ENCODE measurements around the gene SKAP1.

SKAP1 gene

DNA sequence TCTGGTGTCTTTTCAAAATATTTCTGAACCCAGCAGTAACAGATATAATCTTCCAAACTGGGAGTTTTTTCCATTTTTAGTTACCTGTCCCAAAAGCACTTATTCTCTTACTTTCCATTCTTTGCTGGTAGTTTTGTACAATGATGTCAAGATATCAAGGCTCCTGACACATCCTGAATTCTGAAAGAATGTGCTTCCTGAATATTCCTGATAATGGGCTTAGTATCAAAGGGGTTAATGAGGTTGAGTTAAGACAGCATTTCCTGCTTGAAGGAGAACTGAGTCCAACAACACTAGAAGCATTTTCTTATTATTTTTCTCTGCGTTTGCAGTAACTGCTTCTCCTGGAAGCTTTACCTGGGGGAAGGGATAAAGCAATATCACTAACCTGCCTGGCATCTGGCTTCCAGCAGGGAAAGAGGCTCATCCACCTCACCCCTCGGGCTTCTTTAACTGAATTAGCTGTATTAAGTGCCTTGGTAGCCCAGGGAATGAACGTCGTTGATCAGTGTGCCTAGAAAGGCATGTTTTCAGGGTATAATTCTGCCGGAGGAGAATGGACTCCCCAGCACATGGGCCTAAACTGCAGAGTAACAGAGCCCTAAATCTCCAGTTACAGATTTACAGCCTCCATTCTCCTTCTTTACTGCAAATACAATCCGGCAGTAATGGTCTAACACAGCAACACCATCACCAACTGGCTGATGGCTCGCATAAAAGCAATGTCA lies 188.1 kb downstream of the SKAP1 start:
- H3K4me1 Mint-ChIP-seq = peaks cover 59% of the 10 kb centered on the region
- no peak overlapping the region for H3K4me3 Mint-ChIP-seq
- H3K27ac Mint-ChIP-seq = peak overlapping the region; percentile 50

DNA sequence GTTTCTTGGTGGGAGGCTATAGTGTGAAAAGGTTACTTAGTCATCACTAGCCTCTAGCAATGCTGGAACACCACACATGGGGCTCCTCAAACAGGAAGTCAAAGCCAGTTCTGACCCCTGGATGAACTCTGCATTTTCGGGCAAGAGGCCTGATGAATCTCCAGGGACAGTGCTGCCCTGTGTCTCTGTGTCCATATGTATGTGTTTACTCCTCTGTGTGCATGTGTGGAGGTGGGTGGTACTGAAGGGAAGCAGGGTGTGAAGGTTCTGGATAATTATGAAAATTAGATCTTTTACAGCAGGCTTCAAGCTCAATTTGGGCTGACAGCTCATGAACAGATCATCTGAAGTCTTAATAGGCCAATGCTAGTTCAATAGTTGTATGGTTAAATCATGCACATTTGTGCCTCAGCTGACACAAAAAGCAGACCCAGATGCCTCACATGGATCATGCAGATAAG lies 188.9 kb downstream of the SKAP1 start:
- H3K4me1 Mint-ChIP-seq = peaks cover 59% of the 10 kb centered on the region
- ATAC-seq (peak; percentile 93), DNase-seq (peak; percentile 30)
- H3K4me3 Mint-ChIP-seq = no peak overlapping the region
- H3K27ac Mint-ChIP-seq = peak overlapping the region; percentile 50
- no peaks in the 10 kb centered on the region for H3K9me3 Mint-ChIP-seq
- peaks cover 9% of the 10 kb centered on the region for H3K36me3 Mint-ChIP-seq (ENCODE audit: low read depth)
- no peaks in the 10 kb centered on the region for H3K27me3 Mint-ChIP-seq

More for the DNA sequence above, 188.1 kb downstream of the SKAP1 start:
- ATAC-seq (no peak), DNase-seq (no peak)
- H3K9me3 Mint-ChIP-seq = no peaks in the 10 kb centered on the region
- peaks cover 6% of the 10 kb centered on the region for H3K36me3 Mint-ChIP-seq (ENCODE audit: low read depth)
- H3K27me3 Mint-ChIP-seq = no peaks in the 10 kb centered on the region

DNA sequence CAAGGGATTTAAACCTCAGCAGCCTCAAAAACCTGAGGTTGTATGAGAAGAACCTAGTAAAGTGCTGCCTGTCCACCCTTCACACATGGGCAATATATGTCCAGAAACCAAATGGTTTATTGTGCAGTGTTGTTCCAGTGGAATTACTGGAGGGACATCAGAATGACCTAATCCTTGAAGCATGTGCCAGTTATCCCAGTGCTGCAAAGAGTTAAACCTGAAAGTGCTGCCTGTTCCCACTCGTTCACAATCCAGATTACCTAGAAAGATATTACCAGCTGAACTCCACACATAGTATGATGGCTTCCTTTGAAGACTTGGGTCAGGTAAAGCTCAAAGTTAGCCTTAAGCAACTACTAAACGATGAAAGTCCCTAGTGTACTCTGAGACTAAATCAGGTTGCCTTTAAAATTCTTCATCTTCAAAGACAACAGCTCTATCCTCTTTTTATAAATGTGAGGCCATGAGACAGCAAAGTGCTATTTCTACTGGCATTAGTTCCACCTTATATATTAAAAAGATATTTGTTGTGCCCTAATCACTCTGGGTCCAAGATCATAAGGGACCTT lies 189.4 kb downstream of the SKAP1 start:
- Mint-ChIP-seq H3K27ac (no peak overlapping the region), H3K9me3 (no peaks in the 10 kb centered on the region), H3K4me1 (peaks cover 59% of the 10 kb centered on the region), H3K4me3 (no peak overlapping the region), H3K27me3 (no peaks in the 10 kb centered on the region), H3K36me3 (ENCODE audit: low read depth) (peaks cover 9% of the 10 kb centered on the region)
- DNase-seq (no peak), ATAC-seq (peak; percentile 16)

DNA sequence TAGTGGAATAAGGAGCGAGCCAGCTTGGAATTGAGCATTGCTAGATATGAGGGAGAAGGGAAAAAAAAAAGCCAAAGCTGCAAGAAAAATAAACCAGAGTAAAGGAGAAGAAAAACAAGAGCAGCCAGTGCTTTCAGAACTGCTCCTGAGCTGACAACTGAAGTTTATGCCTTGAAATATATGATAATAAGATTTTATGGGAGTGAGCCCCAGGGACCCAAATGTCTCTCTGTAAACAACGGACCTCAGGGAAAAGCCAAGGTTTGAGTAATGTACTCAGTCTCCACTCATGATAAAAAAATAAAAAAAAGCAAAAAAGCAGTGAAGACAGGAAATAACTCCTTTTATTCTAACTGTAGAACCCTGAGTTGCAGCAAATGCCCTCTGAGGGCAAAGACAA lies 189.9 kb downstream of the SKAP1 start:
- Mint-ChIP-seq H3K36me3 (ENCODE audit: low read depth) (peaks cover 9% of the 10 kb centered on the region), H3K4me3 (no peak overlapping the region), H3K27me3 (no peaks in the 10 kb centered on the region), H3K9me3 (no peaks in the 10 kb centered on the region), H3K27ac (no peak overlapping the region), H3K4me1 (peaks cover 55% of the 10 kb centered on the region)
- ATAC-seq (no peak), DNase-seq (no peak)

DNA sequence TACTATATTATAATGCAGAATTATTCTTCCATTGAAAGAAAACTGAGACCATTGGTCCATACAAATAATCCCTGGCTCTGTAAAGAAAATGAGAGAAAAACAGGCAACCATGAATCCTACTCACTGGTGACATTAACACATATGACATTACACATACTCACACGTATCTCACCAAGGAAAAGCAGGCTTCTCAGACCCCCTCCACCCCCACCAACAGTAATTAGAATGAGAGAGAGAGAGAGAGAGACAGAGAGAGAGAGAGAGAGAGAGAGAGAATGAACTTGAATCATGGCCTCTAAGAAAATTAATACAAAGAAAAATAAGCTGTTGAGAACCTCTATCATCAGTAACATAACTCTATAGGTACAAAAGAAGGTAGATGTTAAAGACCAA lies 190.4 kb downstream of the SKAP1 start:
- ATAC-seq (no peak), DNase-seq (no peak)
- H3K4me1 Mint-ChIP-seq = peaks cover 51% of the 10 kb centered on the region
- H3K9me3 Mint-ChIP-seq = no peaks in the 10 kb centered on the region
- H3K27me3 Mint-ChIP-seq = no peaks in the 10 kb centered on the region
- no peak overlapping the region for H3K4me3 Mint-ChIP-seq
- peaks cover 9% of the 10 kb centered on the region for H3K36me3 Mint-ChIP-seq (ENCODE audit: low read depth)
- H3K27ac Mint-ChIP-seq = no peak overlapping the region

DNA sequence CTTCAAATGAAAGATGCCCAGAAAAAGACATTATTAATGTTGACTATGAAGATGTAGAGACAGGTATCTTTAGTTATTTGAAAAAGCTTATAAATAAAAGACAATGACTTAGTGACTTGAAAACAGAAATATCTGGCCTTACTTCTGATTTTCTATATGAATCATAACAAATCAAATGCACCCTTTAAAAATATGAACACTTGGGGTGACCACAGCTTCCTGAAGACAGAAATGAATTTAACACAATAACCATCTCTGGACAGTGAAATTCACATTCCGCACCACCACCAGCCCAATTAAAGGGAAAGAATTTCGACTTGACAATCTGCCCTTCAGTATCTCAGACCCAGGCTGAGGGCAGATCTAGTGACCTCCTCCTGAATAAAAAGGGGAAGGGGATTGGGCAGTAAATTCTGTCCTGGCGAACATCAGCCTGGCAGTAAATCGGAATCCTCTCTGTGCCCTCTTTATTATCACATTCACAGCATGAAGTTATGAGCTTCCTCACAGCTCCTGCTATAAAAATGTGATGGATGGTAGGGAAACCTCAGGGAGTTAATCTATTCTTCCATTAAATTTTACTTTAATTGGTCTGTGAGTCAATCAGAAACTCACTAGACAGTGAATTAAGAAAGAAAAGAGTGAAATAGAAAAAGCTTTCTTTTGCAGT lies 190.9 kb downstream of the SKAP1 start:
- ATAC-seq (no peak), DNase-seq (no peak)
- peaks cover 9% of the 10 kb centered on the region for H3K36me3 Mint-ChIP-seq (ENCODE audit: low read depth)
- no peaks in the 10 kb centered on the region for H3K9me3 Mint-ChIP-seq
- no peaks in the 10 kb centered on the region for H3K27me3 Mint-ChIP-seq
- no peak overlapping the region for H3K27ac Mint-ChIP-seq
- no peak overlapping the region for H3K4me3 Mint-ChIP-seq
- peaks cover 46% of the 10 kb centered on the region for H3K4me1 Mint-ChIP-seq

DNA sequence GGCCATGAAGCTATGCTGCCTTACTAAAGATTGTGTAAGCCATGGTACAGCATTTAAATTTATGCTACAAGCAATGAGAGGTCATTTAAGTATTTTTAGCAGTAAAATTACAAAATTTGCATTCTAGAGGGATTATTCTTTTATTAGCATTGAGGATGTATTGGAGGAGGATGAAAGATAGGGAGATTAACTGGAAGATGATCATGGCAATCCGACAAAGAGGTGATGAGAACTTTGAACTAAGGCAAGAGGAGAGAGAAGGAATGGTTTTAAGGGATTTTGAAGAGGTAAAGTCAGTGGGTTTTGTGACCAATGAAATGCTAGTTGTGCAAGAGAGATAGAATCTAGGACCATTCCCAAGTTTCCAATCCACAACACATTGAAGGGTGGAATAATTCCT lies 192.6 kb downstream of the SKAP1 start:
- H3K27ac Mint-ChIP-seq = no peak overlapping the region
- no peaks in the 10 kb centered on the region for H3K9me3 Mint-ChIP-seq
- peaks cover 11% of the 10 kb centered on the region for H3K36me3 Mint-ChIP-seq (ENCODE audit: low read depth)
- no peak overlapping the region for H3K4me3 Mint-ChIP-seq
- DNase-seq (no peak), ATAC-seq (no peak)
- H3K27me3 Mint-ChIP-seq = no peaks in the 10 kb centered on the region
- H3K4me1 Mint-ChIP-seq = peaks cover 40% of the 10 kb centered on the region

DNA sequence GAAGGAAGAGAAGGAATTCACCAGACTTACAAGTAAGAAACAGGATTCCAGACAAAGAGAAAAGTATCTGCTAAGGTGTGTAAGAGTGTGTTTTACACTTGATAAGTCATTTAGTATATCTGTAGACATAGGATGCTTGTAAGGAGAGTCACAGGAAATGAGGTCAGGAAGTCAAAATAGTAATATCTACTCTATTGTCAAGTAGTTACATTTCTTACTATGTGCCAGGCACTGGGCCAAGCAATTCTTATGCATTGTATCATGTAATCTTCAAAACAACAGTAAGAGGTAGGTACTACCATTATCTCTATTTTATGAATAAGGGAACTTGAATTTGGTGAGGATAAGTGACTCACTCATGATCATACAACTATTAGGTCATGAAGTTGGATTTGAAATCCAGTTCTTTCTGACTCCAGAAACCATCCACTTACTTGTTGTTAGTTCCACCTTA lies 193.3 kb downstream of the SKAP1 start:
- H3K4me1 Mint-ChIP-seq = peaks cover 36% of the 10 kb centered on the region
- no peak overlapping the region for H3K27ac Mint-ChIP-seq
- no peak for DNase-seq
- no peak overlapping the region for H3K4me3 Mint-ChIP-seq
- no peaks in the 10 kb centered on the region for H3K27me3 Mint-ChIP-seq
- H3K9me3 Mint-ChIP-seq = no peaks in the 10 kb centered on the region
- H3K36me3 Mint-ChIP-seq (ENCODE audit: low read depth) = peaks cover 10% of the 10 kb centered on the region
- ATAC-seq = no peak

DNA sequence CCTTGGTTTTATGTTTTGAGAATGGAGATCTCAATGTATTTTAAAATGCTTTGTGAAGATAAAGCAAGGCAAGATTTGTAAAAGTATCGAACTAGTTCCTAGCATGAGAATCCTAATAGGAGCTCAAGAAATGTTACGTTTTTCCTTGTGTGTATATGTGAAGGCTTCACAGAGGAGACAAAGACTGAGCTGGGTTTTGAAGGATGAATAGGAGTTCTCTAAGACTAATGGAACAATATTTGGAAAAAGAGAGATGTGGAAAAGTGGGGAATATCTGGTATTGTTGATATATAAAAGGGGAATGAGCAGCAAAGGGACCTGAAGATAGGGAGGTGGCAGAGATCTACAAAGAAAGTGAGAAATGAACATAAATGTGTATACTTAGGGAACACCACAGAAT lies 195.1 kb downstream of the SKAP1 start:
- Mint-ChIP-seq H3K9me3 (no peaks in the 10 kb centered on the region), H3K27me3 (no peaks in the 10 kb centered on the region), H3K4me3 (no peak overlapping the region), H3K4me1 (peaks cover 19% of the 10 kb centered on the region), H3K27ac (no peak overlapping the region), H3K36me3 (ENCODE audit: low read depth) (peaks cover 9% of the 10 kb centered on the region)
- no peak for ATAC-seq
- no peak for DNase-seq

DNA sequence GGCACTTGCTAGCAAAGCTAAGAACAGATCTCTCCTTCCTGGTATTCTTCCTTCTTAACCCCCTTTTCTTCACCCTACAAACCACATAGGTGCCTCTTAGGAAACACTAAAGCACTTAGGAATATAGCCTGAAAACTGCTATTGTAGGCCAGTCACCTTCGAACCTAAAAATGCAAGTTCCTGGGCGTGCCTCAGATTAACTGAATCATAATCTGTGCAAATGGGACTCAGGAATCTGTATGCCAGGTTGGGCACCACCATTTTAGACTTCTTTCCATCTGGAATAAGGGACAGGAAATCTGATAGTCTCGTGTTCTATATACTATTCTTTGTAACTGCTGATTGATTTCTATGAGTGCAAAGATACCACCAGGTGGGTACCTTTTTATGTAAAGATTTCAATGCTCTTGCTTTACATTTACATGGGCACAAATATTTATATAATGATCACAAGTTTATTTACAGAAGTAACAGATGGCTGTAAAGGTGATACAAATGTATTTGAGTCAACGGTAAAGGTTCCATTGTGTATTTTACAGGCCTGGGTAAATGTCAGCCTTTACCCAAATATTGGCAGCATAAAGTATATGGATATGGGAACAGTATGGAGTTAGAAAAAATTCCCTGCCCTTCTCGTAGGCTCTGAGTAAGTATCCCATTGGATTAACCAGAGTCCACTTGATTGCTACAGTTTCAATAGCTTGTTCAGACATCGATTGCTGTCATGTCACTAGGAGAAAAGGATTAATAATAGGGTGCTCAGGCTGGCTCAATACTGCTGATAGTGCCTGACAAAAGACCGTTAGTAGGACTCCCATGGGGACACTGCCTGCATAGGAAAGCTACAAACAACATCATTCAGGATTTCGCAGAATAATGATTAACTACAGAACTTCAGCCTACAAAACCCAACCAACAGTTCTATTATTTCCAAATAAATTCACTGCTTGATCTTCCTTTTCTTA lies 197.7 kb downstream of the SKAP1 start:
- peaks cover 5% of the 10 kb centered on the region for H3K36me3 Mint-ChIP-seq (ENCODE audit: low read depth)
- H3K4me1 Mint-ChIP-seq = peaks cover 3% of the 10 kb centered on the region
- no peaks in the 10 kb centered on the region for H3K9me3 Mint-ChIP-seq
- no peaks in the 10 kb centered on the region for H3K27me3 Mint-ChIP-seq
- no peak for ATAC-seq
- H3K27ac Mint-ChIP-seq = no peak overlapping the region
- no peak overlapping the region for H3K4me3 Mint-ChIP-seq
- DNase-seq = no peak

DNA sequence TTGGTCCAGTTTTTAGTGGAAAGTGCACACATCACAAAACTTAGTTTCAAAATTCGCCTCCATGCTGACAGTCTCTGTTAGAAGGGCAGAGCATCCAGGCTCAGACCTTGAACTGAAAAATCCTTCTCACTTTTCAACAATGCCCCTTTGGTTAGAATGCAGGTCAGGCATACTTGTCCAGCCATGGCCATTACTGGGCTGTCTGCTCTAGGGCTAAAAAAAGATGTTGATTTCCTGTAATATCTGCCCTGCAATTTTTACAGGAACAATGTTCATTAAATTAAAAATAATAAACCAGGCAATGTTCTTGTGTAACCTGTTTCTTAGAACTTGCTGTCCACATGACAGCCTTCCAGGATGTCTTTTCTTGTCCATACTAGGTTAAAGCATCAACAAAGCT lies 200.1 kb downstream of the SKAP1 start:
- peaks cover 5% of the 10 kb centered on the region for H3K4me1 Mint-ChIP-seq
- H3K36me3 Mint-ChIP-seq (ENCODE audit: low read depth) = peaks cover 3% of the 10 kb centered on the region
- no peak overlapping the region for H3K27ac Mint-ChIP-seq
- DNase-seq (no peak), ATAC-seq (no peak)
- H3K27me3 Mint-ChIP-seq = no peaks in the 10 kb centered on the region
- H3K4me3 Mint-ChIP-seq = no peak overlapping the region
- H3K9me3 Mint-ChIP-seq = no peaks in the 10 kb centered on the region

DNA sequence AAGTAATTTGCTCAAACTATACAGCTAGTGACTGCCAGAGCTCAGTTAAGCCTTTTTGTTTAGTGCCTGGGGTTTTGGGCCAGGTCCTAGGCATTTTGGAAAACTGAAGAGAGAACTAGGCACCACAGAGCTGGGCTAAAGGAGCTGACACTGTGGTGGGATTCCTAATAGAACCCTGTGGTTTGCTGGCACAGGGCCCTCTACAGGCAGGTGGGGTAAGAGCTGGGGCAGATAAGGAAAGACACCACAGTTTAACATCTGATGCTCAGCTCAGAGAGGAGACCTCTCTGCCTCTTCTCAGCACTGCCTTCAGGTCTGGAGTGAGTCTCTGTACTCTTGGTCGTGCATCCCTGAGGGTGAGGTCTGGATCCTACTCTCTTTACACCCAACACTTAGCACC lies 201.3 kb downstream of the SKAP1 start:
- Mint-ChIP-seq H3K9me3 (no peaks in the 10 kb centered on the region), H3K4me1 (peaks cover 10% of the 10 kb centered on the region), H3K27ac (no peak overlapping the region), H3K36me3 (ENCODE audit: low read depth) (peaks cover 3% of the 10 kb centered on the region), H3K27me3 (no peaks in the 10 kb centered on the region), H3K4me3 (no peak overlapping the region)
- ATAC-seq (no peak), DNase-seq (no peak)

DNA sequence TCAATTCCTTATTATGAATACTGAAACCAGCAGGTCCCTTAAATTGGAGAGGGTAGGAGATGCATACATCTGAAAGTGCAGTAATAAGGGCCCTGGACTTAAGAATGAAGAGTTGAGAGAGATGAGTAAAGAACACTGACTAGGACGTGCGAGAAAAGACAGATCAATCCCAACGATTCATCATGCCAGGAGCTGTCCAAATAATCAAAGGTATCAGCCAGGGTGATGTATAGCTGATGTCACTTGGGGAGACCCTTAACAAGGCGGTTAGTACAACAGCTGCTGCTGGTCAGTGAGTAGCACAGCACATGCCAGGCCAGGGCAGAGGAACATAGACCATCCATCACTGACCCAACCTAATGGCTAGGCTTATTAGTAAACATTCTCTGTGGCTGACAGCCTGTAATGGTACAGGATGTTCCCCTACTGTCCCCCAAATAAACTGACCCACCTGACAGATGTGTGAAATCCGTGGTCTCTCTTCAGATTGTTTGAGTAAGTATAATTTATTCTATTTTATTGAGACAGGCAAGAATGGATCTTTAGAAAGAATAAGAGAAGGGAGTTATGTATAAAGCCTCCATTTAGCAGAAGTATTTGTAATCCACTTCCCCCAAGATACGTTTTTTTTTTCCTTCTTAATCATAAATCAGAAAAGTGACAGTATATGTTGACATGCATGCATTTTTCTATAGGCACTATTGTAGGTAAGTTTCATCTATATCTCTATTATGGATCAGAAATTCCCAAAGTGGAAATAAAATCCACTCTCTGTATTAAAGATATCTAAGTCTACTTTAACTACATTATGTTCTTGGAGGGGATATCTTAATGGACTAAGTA lies 204.1 kb downstream of the SKAP1 start:
- Mint-ChIP-seq H3K27ac (no peak overlapping the region), H3K4me3 (no peak overlapping the region), H3K36me3 (ENCODE audit: low read depth) (no peaks in the 10 kb centered on the region), H3K9me3 (no peaks in the 10 kb centered on the region), H3K4me1 (peaks cover 10% of the 10 kb centered on the region), H3K27me3 (no peaks in the 10 kb centered on the region)
- no peak for ATAC-seq
- no peak for DNase-seq
